Trophoblast cell (in vitro differentiated cells and primary cell): ENCODE results near the gene CKAP2L.

Experiments
- DNase-seq, 2 donors: peaks; one replicate each; pipeline ENCODE4 v3.0.0-alpha.2; 2016
- H2AFZ ChIP-seq: 2 replicates; pipeline ENCODE4 v1.6.1; 2013; ENCODE audit warnings: low read length, moderate library complexity, mild to moderate bottlenecking; ENCODE audit not compliant: insufficient read depth, poor library complexity
- H2AK5ac ChIP-seq: 2 replicates; pipeline ENCODE4 v1.6.1; 2013; ENCODE audit warnings: mild to moderate bottlenecking, low read length
- H2BK120ac ChIP-seq: 2 replicates; pipeline ENCODE4 v1.6.1; 2013; ENCODE audit warnings: low read length, mild to moderate bottlenecking, moderate library complexity; ENCODE audit not compliant: insufficient read depth, poor library complexity
- H2BK12ac ChIP-seq: 2 replicates; pipeline ENCODE4 v1.6.1; 2013; ENCODE audit warnings: mild to moderate bottlenecking, low read length, moderate library complexity
- H2BK5ac ChIP-seq: 2 replicates; pipeline ENCODE4 v1.6.1; 2013; ENCODE audit warnings: low read length, low read depth, moderate library complexity, mild to moderate bottlenecking; ENCODE audit not compliant: poor library complexity
- H3K14ac ChIP-seq: 2 replicates; pipeline ENCODE4 v1.6.1; 2013; ENCODE audit warnings: mild to moderate bottlenecking, low read length
- H3K18ac ChIP-seq: 2 replicates; pipeline ENCODE4 v1.6.1; 2013; ENCODE audit warnings: mild to moderate bottlenecking, low read length
- H3K23ac ChIP-seq: 2 replicates; pipeline ENCODE4 v1.6.1; 2013; ENCODE audit warnings: low read length
- H3K27ac ChIP-seq: 2 replicates; pipeline ENCODE4 v1.5.1; 2013; ENCODE audit warnings: low read depth, mild to moderate bottlenecking, inconsistent platforms, low read length, moderate library complexity
- H3K27me3 ChIP-seq: 2 replicates; pipeline ENCODE4 v1.6.1; 2013; ENCODE audit warnings: inconsistent platforms, mild to moderate bottlenecking, low read length, moderate library complexity; ENCODE audit not compliant: insufficient read depth
- H3K36me3 ChIP-seq, 2 experiments: 1 replicate in 1 of 2; 2 replicates in 1 of 2; pipeline ENCODE4 v1.6.1; 2013; ENCODE audit warnings: low read length in 2 of 2, mild to moderate bottlenecking in 2 of 2, moderate library complexity in 1 of 2; ENCODE audit not compliant: insufficient read depth in 2 of 2, control insufficient read depth in 1 of 2
- H3K4ac ChIP-seq: 2 replicates; pipeline ENCODE4 v1.6.1; 2013; ENCODE audit warnings: low read depth, mild to moderate bottlenecking, low read length, moderate library complexity
- H3K4me1 ChIP-seq, 2 experiments: 1 replicate in 1 of 2; 2 replicates in 1 of 2; pipeline ENCODE4 v1.6.1; 2013; ENCODE audit warnings: low read length in 2 of 2, mild to moderate bottlenecking in 2 of 2, moderate library complexity in 1 of 2; ENCODE audit not compliant: insufficient read depth in 2 of 2, control insufficient read depth in 1 of 2
- H3K4me2 ChIP-seq: 2 replicates; pipeline ENCODE4 v1.6.1; 2013; ENCODE audit warnings: inconsistent platforms, mild to moderate bottlenecking, low read length, moderate library complexity
- H3K4me3 ChIP-seq: 2 replicates; pipeline ENCODE4 v1.5.1; 2013; ENCODE audit warnings: mild to moderate bottlenecking, low read depth, low read length, inconsistent platforms
- H3K79me1 ChIP-seq: one replicate; pipeline ENCODE4 v1.6.1; 2013; ENCODE audit warnings: low read length
- H3K79me2 ChIP-seq: 2 replicates; pipeline ENCODE4 v1.6.1; 2013; ENCODE audit warnings: low read length, mild to moderate bottlenecking; ENCODE audit not compliant: control insufficient read depth, insufficient read depth, poor library complexity
- H3K9ac ChIP-seq: 2 replicates; pipeline ENCODE4 v1.6.1; 2013; ENCODE audit warnings: mild to moderate bottlenecking, low read length
- H3K9me3 ChIP-seq: 2 replicates; pipeline ENCODE4 v1.6.1; 2013; ENCODE audit warnings: low read depth, mild to moderate bottlenecking, control low read depth, inconsistent platforms, low read length; ENCODE audit not compliant: insufficient read depth
- H4K12ac ChIP-seq: 2 replicates; pipeline ENCODE4 v1.6.1; 2013; ENCODE audit warnings: low read depth, mild to moderate bottlenecking, low read length, moderate library complexity
- H4K8ac ChIP-seq: 2 replicates; pipeline ENCODE4 v1.6.1; 2013; ENCODE audit warnings: low read depth, mild to moderate bottlenecking, low read length, moderate library complexity
- H4K91ac ChIP-seq: one replicate; pipeline ENCODE4 v1.6.1; 2013; ENCODE audit warnings: low read depth, mild to moderate bottlenecking, low read length, moderate library complexity
- WGBS: extraction: QIAGEN DNeasy Blood & Tissue Kit; methylation state at CpG from one replicate; pipeline ENCODE4 v1.1.7; 2013; ENCODE audit warnings: missing lambda C conversion rate; ENCODE audit not compliant: insufficient read length, insufficient coverage; ENCODE audit errors: extremely low coverage; 5-methylcytosine and 5-hydroxymethylcytosine counted together

Gene CKAP2L

DNA sequence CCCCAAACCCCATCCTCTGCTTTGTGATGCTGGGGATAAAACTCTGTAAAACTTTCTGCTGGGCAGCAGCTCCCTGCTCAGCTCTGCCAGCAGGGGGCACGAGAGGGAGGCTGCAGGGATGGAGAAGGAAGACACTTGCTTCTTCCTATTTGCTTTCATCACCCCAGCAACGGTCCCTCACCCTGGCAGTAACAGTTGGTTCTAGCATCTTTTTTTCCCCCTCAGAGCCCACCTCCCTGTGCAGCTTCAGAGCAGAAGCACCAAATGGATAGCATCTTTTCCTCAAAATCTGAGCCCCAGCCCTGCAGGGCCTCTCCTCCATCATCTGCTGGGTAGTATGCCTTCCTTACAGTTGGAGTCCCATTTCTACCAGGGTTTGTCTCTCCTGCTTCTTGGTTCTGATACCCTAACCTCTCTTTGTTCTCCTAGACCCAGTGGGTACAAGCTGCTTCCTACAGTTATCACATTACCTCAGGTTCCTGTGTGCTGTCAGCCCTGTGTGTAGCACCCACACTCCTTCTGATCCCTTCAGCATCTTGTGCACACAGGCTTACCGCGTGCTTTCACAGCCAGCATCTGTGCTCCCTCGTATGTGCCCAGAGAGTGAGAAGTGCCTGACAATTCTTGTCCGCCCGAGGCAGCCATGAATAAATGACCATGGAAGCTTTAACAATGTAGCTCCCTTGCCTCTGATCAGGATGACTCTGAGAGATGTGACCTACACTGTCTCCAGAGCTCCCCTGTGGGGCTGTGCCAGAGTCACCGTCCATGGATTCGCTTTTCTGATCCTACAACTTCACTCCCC, 14.5 kb downstream of the CKAP2L start:
- H3K27ac ChIP-seq = no peak overlapping the region
- peak; percentile 67 to 79 for DNase-seq
- no peaks in the 10 kb centered on the region for H3K4me1 ChIP-seq
- no peak overlapping the region for H3K23ac ChIP-seq
- H3K4ac ChIP-seq = no peak overlapping the region
- H4K91ac ChIP-seq = no peak overlapping the region
- H3K9ac ChIP-seq = no peak overlapping the region
- no CpG with 5 or more reads among the region's 9 CpGs for WGBS
- H2AFZ ChIP-seq = no peak overlapping the region
- no peaks in the 10 kb centered on the region for H3K27me3 ChIP-seq
- H3K18ac ChIP-seq = no peak overlapping the region
- H3K4me2 ChIP-seq = no peak overlapping the region
- H3K79me2 ChIP-seq = no peaks in the 10 kb centered on the region
- H3K9me3 ChIP-seq = no peaks in the 10 kb centered on the region
- no peak overlapping the region for H2AK5ac ChIP-seq
- peaks cover 2 to 8% of the 10 kb centered on the region in 2 experiments for H3K36me3 ChIP-seq
- no peak overlapping the region for H2BK5ac ChIP-seq
- H3K79me1 ChIP-seq = no peaks in the 10 kb centered on the region
- H2BK12ac ChIP-seq = no peak overlapping the region
- no peak overlapping the region for H2BK120ac ChIP-seq
- H3K14ac ChIP-seq = no peak overlapping the region
- H3K4me3 ChIP-seq = no peak overlapping the region
- no peak overlapping the region for H4K12ac ChIP-seq
- H4K8ac ChIP-seq = no peak overlapping the region

DNA sequence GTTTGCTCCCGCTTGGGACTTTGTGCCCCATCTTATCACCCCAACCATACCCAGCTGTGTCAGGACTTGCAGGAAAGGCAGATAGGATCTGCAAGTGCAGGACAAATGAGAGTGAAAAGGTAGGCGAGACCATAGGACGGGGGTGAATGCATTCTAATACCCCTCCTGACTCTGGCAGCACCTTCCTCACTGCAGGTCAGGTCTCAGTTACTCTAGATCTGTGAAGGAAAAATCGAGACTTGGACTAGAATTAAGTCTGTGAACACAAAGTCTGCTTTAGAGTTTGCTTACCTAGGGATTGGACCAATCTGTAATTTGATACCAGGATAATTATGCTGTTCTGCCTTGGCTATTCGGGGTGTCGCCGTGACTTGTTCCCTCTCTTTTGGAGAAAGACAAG, 23.9 kb downstream of the CKAP2L start:
- Histone ChIP-seq H3K36me3 (peaks cover 6 to 16% of the 10 kb centered on the region in 2 experiments), H3K27me3 (no peaks in the 10 kb centered on the region), H3K27ac (no peak overlapping the region), H3K79me2 (no peaks in the 10 kb centered on the region), H2AK5ac (no peak overlapping the region), H3K79me1 (no peaks in the 10 kb centered on the region), H3K4ac (no peak overlapping the region), H3K4me1 (no peaks in the 10 kb centered on the region), H3K18ac (no peak overlapping the region), H3K23ac (no peak overlapping the region), H3K4me3 (no peak overlapping the region), H2BK12ac (no peak overlapping the region), H2BK120ac (no peak overlapping the region), H4K91ac (no peak overlapping the region), H4K12ac (no peak overlapping the region), H3K9me3 (no peaks in the 10 kb centered on the region), H3K9ac (peak overlapping the region; percentile 5), H3K4me2 (no peak overlapping the region), H4K8ac (no peak overlapping the region), H2BK5ac (no peak overlapping the region), H3K14ac (no peak overlapping the region), H2AFZ (no peak overlapping the region)
- no CpG with 5 or more reads among the region's 7 CpGs for WGBS
- no peak for DNase-seq

DNA sequence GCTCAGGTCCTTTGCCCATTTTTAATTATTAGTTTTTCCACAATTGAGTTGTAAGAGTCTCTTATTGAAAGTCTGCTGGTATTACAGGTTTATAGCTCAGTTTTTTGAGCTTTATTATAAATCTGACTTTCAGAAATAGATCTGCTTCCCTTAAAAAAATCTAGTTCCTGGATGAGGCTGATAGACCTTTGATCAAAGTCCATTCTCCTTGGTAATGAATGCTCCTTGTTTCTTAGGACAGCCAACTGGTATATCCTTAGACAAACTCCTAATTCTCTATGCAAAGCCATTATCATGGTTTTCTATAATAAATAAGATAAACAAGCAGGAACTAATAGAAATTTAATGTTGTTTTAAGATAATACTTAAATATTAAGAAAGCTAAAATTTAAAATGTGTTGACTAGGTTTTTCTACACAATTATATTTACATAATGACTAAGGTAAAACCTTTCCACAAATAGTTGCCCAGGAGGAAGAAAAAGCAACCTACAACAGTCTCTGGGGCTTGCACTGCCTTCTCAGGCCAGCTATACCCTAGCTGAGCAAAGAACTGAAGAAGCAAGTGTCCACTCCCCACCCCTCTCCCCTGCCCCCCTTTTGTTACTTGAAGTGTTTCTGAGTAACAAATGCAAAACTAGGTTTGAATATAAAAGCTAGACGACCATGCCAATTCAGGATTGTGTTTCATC, 26.7 kb downstream of the CKAP2L start:
- WGBS = no CpG with 5 or more reads among the region's 1 CpG

DNA sequence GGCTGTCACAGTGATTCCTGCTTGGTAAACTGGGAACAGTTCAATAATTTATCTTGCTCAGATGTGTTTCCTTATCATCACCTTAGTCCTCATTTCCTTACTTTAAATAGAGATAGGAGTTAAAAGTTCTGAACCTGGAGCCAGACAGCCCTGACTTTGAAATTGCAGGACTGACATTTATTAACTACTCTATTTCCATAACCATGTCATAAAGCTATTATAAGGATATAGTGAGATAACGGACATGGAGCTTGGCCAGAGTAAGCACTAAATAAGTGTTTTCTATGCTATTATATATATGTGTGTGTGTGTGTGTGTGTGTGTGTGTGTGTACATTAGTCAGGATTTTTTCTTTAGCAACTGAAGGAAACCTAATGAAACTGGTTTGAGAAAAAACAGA, 30.5 kb downstream of the CKAP2L start:
- Histone ChIP-seq H3K27ac (no peak overlapping the region), H4K12ac (no peak overlapping the region), H3K18ac (no peak overlapping the region), H3K79me1 (no peaks in the 10 kb centered on the region), H3K4ac (no peak overlapping the region), H3K14ac (no peak overlapping the region), H2AK5ac (no peak overlapping the region), H4K91ac (no peak overlapping the region), H3K9me3 (peaks cover 3% of the 10 kb centered on the region), H3K36me3 (peaks cover 0 to 2% of the 10 kb centered on the region in 2 experiments), H3K27me3 (no peaks in the 10 kb centered on the region), H2BK12ac (no peak overlapping the region), H3K4me2 (no peak overlapping the region), H3K4me1 (no peaks in the 10 kb centered on the region), H2BK5ac (no peak overlapping the region), H2AFZ (no peak overlapping the region), H3K4me3 (no peak overlapping the region), H3K23ac (no peak overlapping the region), H2BK120ac (no peak overlapping the region), H3K79me2 (no peaks in the 10 kb centered on the region), H3K9ac (no peak overlapping the region), H4K8ac (no peak overlapping the region)
- no peak for DNase-seq
- WGBS = no CpG with 5 or more reads among the region's 1 CpG

More for the DNA sequence above, 26.7 kb downstream of the CKAP2L start:
- Histone ChIP-seq H3K4me1 (no peaks in the 10 kb centered on the region), H3K4ac (no peak overlapping the region), H3K27me3 (no peaks in the 10 kb centered on the region), H4K91ac (no peak overlapping the region), H3K27ac (no peak overlapping the region), H3K14ac (no peak overlapping the region), H3K79me1 (no peaks in the 10 kb centered on the region), H3K9ac (no peak overlapping the region), H2AK5ac (no peak overlapping the region), H3K18ac (no peak overlapping the region), H3K79me2 (no peaks in the 10 kb centered on the region), H3K9me3 (no peaks in the 10 kb centered on the region), H2BK5ac (no peak overlapping the region), H2AFZ (no peak overlapping the region), H2BK12ac (no peak overlapping the region), H2BK120ac (no peak overlapping the region), H3K23ac (no peak overlapping the region), H4K8ac (no peak overlapping the region), H4K12ac (no peak overlapping the region), H3K4me2 (no peak overlapping the region), H3K36me3 (peaks cover 2 to 16% of the 10 kb centered on the region in 2 experiments), H3K4me3 (no peak overlapping the region)
- no peak for DNase-seq
